Measurements from ENCODE around the gene IRAK3. TPM values are rescaled to one million over a fixed set of nuclear protein-coding genes. Genes with fewer than 3 reads are reported as not detected.

The IRAK3 gene
- total RNA-seq, 1 donor from 2014 or later = 11.0 TPM

DNA sequence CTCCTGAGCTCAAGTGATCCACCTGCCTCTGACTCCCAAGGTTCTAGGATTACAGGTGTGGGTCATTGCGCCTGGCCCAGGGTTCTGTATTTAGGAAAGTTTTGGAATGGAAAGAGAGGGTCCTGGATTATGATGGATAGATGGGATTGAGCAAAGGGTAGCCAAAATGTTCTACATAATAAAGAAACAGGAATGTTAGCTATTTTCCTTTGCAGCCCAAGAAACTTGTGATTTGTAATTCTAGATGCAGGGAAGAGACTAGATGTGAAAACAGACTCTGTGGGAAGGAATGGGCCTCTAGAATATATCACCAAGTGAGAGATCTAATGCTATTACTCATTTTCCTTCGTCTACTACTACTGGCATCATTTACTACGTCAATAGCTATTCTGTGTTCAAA, 83.6 kb downstream of the IRAK3 start:
- H3K4me3 ChIP-seq (ENCODE audit: low read length in 3 of 3) = no peak overlapping the region

DNA sequence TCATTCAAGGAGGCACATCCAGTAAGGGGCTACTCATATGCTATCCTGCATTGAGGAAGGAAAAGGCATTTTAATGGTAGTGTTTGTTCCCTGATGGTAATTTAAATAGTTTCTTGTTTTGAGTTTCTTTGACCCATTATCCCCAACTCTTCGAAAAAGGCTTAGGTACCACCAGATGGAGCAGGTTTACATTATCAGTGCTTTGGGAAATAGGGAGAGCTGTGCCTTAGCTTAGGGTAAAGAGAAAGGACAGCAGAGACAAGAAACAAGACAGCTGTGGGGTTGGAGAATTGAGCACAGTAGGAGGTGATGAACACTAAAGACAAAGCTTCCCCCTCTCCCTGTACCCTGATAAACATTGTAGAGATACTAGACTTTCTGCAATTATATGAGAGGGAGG, 84.1 kb downstream of the IRAK3 start:
- no peaks in the 10 kb centered on the region for H3K9me3 ChIP-seq (ENCODE audit: control insufficient read depth in 3 of 3, low read length in 3 of 3)

More for the DNA sequence above, 83.6 kb downstream of the IRAK3 start:
- H3K36me3 ChIP-seq (ENCODE audit: control insufficient read depth in 3 of 3, insufficient read depth in 3 of 3, low read length in 3 of 3) = no peaks in the 10 kb centered on the region
- H3K27ac ChIP-seq (ENCODE audit: low read depth, low read length) = no peak overlapping the region
- no peaks in the 10 kb centered on the region for H3K9me3 ChIP-seq (ENCODE audit: control insufficient read depth in 3 of 3, low read length in 3 of 3)
- no peaks in the 10 kb centered on the region for H3K27me3 ChIP-seq (ENCODE audit: control insufficient read depth in 3 of 3, insufficient read depth in 3 of 3, low read length in 3 of 3)
- no peaks in the 10 kb centered on the region for H3K4me1 ChIP-seq (ENCODE audit: control insufficient read depth in 3 of 3, insufficient read depth in 3 of 3, low read length in 3 of 3)
- no peak overlapping the region for H3K9ac ChIP-seq (ENCODE audit: low read depth in 1 of 3, low read length in 3 of 3)

DNA sequence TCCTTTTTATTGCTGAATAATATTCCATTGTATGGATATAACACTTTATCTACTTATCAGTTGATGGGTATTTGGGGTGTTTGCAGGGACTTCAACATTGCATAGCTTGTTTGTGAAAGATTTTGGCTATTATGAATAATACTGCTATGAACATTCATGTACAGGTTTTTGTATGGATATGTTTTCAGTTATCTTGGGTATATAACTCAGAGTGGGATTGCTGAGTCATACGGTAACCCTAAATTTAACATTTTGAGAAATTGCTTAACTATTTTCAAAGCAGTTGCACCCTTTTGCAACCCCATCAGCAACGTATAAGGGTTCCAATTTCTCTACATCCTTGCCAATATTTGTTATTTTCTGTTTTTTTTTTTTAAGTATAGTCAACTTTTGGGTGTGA, 86.0 kb downstream of the IRAK3 start:
- Histone ChIP-seq H3K27ac (ENCODE audit: low read depth, low read length) (no peak overlapping the region), H3K9ac (ENCODE audit: low read depth in 1 of 3, low read length in 3 of 3) (no peak overlapping the region), H3K4me1 (ENCODE audit: control insufficient read depth in 3 of 3, insufficient read depth in 3 of 3, low read length in 3 of 3) (no peaks in the 10 kb centered on the region), H3K36me3 (ENCODE audit: control insufficient read depth in 3 of 3, insufficient read depth in 3 of 3, low read length in 3 of 3) (no peaks in the 10 kb centered on the region), H3K9me3 (ENCODE audit: control insufficient read depth in 3 of 3, low read length in 3 of 3) (no peaks in the 10 kb centered on the region), H3K27me3 (ENCODE audit: control insufficient read depth in 3 of 3, insufficient read depth in 3 of 3, low read length in 3 of 3) (no peaks in the 10 kb centered on the region), H3K4me3 (ENCODE audit: low read length in 3 of 3) (no peak overlapping the region)

More for the DNA sequence above, 84.1 kb downstream of the IRAK3 start:
- Histone ChIP-seq H3K27me3 (ENCODE audit: control insufficient read depth in 3 of 3, insufficient read depth in 3 of 3, low read length in 3 of 3) (no peaks in the 10 kb centered on the region), H3K4me1 (ENCODE audit: control insufficient read depth in 3 of 3, insufficient read depth in 3 of 3, low read length in 3 of 3) (no peaks in the 10 kb centered on the region), H3K4me3 (ENCODE audit: low read length in 3 of 3) (no peak overlapping the region), H3K36me3 (ENCODE audit: control insufficient read depth in 3 of 3, insufficient read depth in 3 of 3, low read length in 3 of 3) (no peaks in the 10 kb centered on the region), H3K27ac (ENCODE audit: low read depth, low read length) (no peak overlapping the region), H3K9ac (ENCODE audit: low read depth in 1 of 3, low read length in 3 of 3) (no peak overlapping the region)

- H3K27ac ChIP-seq (ENCODE audit: low read depth, low read length) = no peak overlapping the region
- H3K4me3 ChIP-seq (ENCODE audit: low read length in 3 of 3) = no peak overlapping the region
- no peak overlapping the region for H3K9ac ChIP-seq (ENCODE audit: low read depth in 1 of 3, low read length in 3 of 3)
- no peaks in the 10 kb centered on the region for H3K27me3 ChIP-seq (ENCODE audit: control insufficient read depth in 3 of 3, insufficient read depth in 3 of 3, low read length in 3 of 3)
- H3K4me1 ChIP-seq (ENCODE audit: control insufficient read depth in 3 of 3, insufficient read depth in 3 of 3, low read length in 3 of 3) = no peaks in the 10 kb centered on the region
- no peaks in the 10 kb centered on the region for H3K9me3 ChIP-seq (ENCODE audit: control insufficient read depth in 3 of 3, low read length in 3 of 3)
- H3K36me3 ChIP-seq (ENCODE audit: control insufficient read depth in 3 of 3, insufficient read depth in 3 of 3, low read length in 3 of 3) = no peaks in the 10 kb centered on the region
Measured at GRCh38 chr12:66279123-66279712, 90.2 kb downstream of the IRAK3 start.

DNA sequence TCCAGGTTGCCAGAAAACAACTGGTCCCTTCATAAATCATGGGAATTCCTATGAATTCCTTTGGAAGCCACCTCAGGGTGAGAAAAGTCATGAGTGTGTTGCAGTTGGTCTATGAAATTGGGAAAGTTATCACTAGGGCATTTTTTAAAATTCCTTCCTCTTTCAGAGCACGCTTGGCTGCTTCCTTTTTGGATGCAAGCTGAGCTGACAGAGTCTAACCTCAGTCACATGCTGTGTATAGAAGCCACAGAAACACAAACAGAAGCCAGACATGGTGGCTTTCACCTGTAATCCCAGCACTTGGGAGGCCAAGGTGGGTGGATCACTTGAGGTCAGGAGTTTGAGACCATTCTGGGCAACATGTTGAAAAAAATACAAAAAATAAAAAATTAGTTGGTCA, 91.5 kb downstream of the IRAK3 start:
- H3K9me3 ChIP-seq (ENCODE audit: control insufficient read depth in 3 of 3, low read length in 3 of 3) = no peaks in the 10 kb centered on the region
- no peak overlapping the region for H3K4me3 ChIP-seq (ENCODE audit: low read length in 3 of 3)
- no peaks in the 10 kb centered on the region for H3K27me3 ChIP-seq (ENCODE audit: control insufficient read depth in 3 of 3, insufficient read depth in 3 of 3, low read length in 3 of 3)
- H3K36me3 ChIP-seq (ENCODE audit: control insufficient read depth in 3 of 3, insufficient read depth in 3 of 3, low read length in 3 of 3) = no peaks in the 10 kb centered on the region
- no peak overlapping the region for H3K27ac ChIP-seq (ENCODE audit: low read depth, low read length)
- no peaks in the 10 kb centered on the region for H3K4me1 ChIP-seq (ENCODE audit: control insufficient read depth in 3 of 3, insufficient read depth in 3 of 3, low read length in 3 of 3)
- no peak overlapping the region for H3K9ac ChIP-seq (ENCODE audit: low read depth in 1 of 3, low read length in 3 of 3)

- H3K9ac ChIP-seq (ENCODE audit: low read depth in 1 of 3, low read length in 3 of 3) = no peak overlapping the region
- no peak overlapping the region for H3K27ac ChIP-seq (ENCODE audit: low read depth, low read length)
- no peaks in the 10 kb centered on the region for H3K27me3 ChIP-seq (ENCODE audit: control insufficient read depth in 3 of 3, insufficient read depth in 3 of 3, low read length in 3 of 3)
- no peaks in the 10 kb centered on the region for H3K9me3 ChIP-seq (ENCODE audit: control insufficient read depth in 3 of 3, low read length in 3 of 3)
- no peak overlapping the region for H3K4me3 ChIP-seq (ENCODE audit: low read length in 3 of 3)
- no peaks in the 10 kb centered on the region for H3K36me3 ChIP-seq (ENCODE audit: control insufficient read depth in 3 of 3, insufficient read depth in 3 of 3, low read length in 3 of 3)
- no peaks in the 10 kb centered on the region for H3K4me1 ChIP-seq (ENCODE audit: control insufficient read depth in 3 of 3, insufficient read depth in 3 of 3, low read length in 3 of 3)
Measured at GRCh38 chr12:66282244-66282643, 93.2 kb downstream of the IRAK3 start.

- no peaks in the 10 kb centered on the region for H3K27me3 ChIP-seq (ENCODE audit: control insufficient read depth in 3 of 3, insufficient read depth in 3 of 3, low read length in 3 of 3)
Measured at GRCh38 chr12:66287275-66287674, 98.3 kb downstream of the IRAK3 start.

GRCh38 chr12:66288121-66288520, 99.1 kb downstream of the IRAK3 start:
- H3K4me3 ChIP-seq (ENCODE audit: low read length in 3 of 3) = no peak overlapping the region
- H3K9ac ChIP-seq (ENCODE audit: low read depth in 1 of 3, low read length in 3 of 3) = no peak overlapping the region
- no peaks in the 10 kb centered on the region for H3K4me1 ChIP-seq (ENCODE audit: control insufficient read depth in 3 of 3, insufficient read depth in 3 of 3, low read length in 3 of 3)
- H3K27me3 ChIP-seq (ENCODE audit: control insufficient read depth in 3 of 3, insufficient read depth in 3 of 3, low read length in 3 of 3) = peaks cover 0 to 4% (median 0%) of the 10 kb centered on the region in 3 donors
- H3K36me3 ChIP-seq (ENCODE audit: control insufficient read depth in 3 of 3, insufficient read depth in 3 of 3, low read length in 3 of 3) = no peaks in the 10 kb centered on the region
- no peaks in the 10 kb centered on the region for H3K9me3 ChIP-seq (ENCODE audit: control insufficient read depth in 3 of 3, low read length in 3 of 3)
- H3K27ac ChIP-seq (ENCODE audit: low read depth, low read length) = no peak overlapping the region

More at GRCh38 chr12:66287275-66287674, 98.3 kb downstream of the IRAK3 start:
- H3K9ac ChIP-seq (ENCODE audit: low read depth in 1 of 3, low read length in 3 of 3) = no peak overlapping the region
- no peaks in the 10 kb centered on the region for H3K36me3 ChIP-seq (ENCODE audit: control insufficient read depth in 3 of 3, insufficient read depth in 3 of 3, low read length in 3 of 3)
- H3K9me3 ChIP-seq (ENCODE audit: control insufficient read depth in 3 of 3, low read length in 3 of 3) = no peaks in the 10 kb centered on the region
- no peak overlapping the region for H3K27ac ChIP-seq (ENCODE audit: low read depth, low read length)
- no peak overlapping the region for H3K4me3 ChIP-seq (ENCODE audit: low read length in 3 of 3)
- no peaks in the 10 kb centered on the region for H3K4me1 ChIP-seq (ENCODE audit: control insufficient read depth in 3 of 3, insufficient read depth in 3 of 3, low read length in 3 of 3)

DNA sequence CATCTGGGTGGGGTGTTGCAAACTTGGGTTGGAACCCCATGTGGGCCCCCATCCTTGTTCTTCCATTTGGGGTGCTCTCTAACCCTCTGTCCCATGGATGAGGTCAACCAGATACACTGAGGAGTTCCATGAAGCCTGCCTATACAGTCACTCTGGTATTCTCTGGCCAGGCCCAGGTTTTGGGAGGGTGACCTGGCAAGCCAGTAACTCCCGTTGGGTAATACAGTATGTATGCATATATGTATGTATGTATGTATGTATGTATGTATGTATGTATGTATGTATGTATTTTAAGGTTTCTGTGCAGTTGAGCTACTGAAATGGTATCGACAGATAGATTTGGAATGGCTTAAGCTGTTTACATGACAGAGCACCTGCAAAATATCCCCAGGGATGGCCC, 100.5 kb downstream of the IRAK3 start:
- Histone ChIP-seq H3K27me3 (ENCODE audit: control insufficient read depth in 3 of 3, insufficient read depth in 3 of 3, low read length in 3 of 3) (peaks cover 0 to 4% (median 0%) of the 10 kb centered on the region in 3 donors), H3K27ac (ENCODE audit: low read depth, low read length) (no peak overlapping the region), H3K4me1 (ENCODE audit: control insufficient read depth in 3 of 3, insufficient read depth in 3 of 3, low read length in 3 of 3) (no peaks in the 10 kb centered on the region), H3K36me3 (ENCODE audit: control insufficient read depth in 3 of 3, insufficient read depth in 3 of 3, low read length in 3 of 3) (no peaks in the 10 kb centered on the region), H3K4me3 (ENCODE audit: low read length in 3 of 3) (no peak overlapping the region), H3K9ac (ENCODE audit: low read depth in 1 of 3, low read length in 3 of 3) (no peak overlapping the region), H3K9me3 (ENCODE audit: control insufficient read depth in 3 of 3, low read length in 3 of 3) (no peaks in the 10 kb centered on the region)

DNA sequence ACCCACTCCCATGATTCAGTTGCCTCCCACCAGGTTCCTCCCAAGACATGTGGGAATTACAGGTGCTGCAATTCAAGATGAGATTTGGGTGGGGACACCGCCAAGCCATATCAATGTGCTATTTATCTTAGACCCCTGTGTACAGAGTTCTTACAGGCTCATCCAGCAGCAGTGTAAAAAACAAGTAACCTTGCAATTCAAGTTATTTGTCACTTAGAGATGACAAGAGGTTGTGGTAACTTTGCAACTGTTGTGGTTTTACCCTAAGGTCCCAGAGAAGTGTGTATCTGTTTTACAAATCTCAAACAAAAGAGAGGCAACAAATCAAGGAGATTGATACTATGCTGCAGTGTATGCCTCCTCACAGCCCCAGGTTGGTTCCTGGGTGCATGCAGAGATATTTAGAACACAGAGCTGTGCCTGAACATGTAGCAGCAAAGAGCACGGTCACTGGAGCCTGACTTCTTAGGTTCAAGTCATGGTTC, 101.7 kb downstream of the IRAK3 start:
- Histone ChIP-seq H3K9me3 (ENCODE audit: control insufficient read depth in 3 of 3, low read length in 3 of 3) (no peaks in the 10 kb centered on the region), H3K27me3 (ENCODE audit: control insufficient read depth in 3 of 3, insufficient read depth in 3 of 3, low read length in 3 of 3) (peaks cover 0 to 4% (median 0%) of the 10 kb centered on the region in 3 donors), H3K4me1 (ENCODE audit: control insufficient read depth in 3 of 3, insufficient read depth in 3 of 3, low read length in 3 of 3) (no peaks in the 10 kb centered on the region), H3K27ac (ENCODE audit: low read depth, low read length) (no peak overlapping the region), H3K4me3 (ENCODE audit: low read length in 3 of 3) (no peak overlapping the region), H3K9ac (ENCODE audit: low read depth in 1 of 3, low read length in 3 of 3) (no peak overlapping the region), H3K36me3 (ENCODE audit: control insufficient read depth in 3 of 3, insufficient read depth in 3 of 3, low read length in 3 of 3) (no peaks in the 10 kb centered on the region)
